Activated naive CD4-positive, alpha-beta T cell treated with anti-CD3 and anti-CD28 coated beads, Interleukin-2, amount 50 U/mL, for 72 hours (primary cell): ENCODE results near the gene FBXL19. TPM values are rescaled to one million over a fixed set of nuclear protein-coding genes. Genes with fewer than 3 reads are reported as not detected.

Source experiments
- ATAC-seq, 2 donors: fragments of 150-1000 bp; cut with Tn5 transposase; 2 replicates each; pipeline ENCODE4 v1.10.0; 2021; ENCODE audit warnings: mild to moderate bottlenecking in 2 of 2, moderate library complexity in 2 of 2
- DNase-seq, 2 donors: peaks; one replicate each; pipeline ENCODE4 v3.0.0; 2021 to 2022; ENCODE audit warnings: low spot score in 2 of 2
- H3K27ac Mint-ChIP-seq, 2 donors: one replicate each; pipeline ENCODE4 v1.8.0; 2022; ENCODE audit warnings: mild to moderate bottlenecking in 2 of 2, mixed read lengths in 2 of 2
- H3K36me3 Mint-ChIP-seq, 2 donors: one replicate each; pipeline ENCODE4 v1.8.0; 2022; ENCODE audit warnings: mixed read lengths in 2 of 2
- H3K9me3 Mint-ChIP-seq, 2 donors: one replicate each; pipeline ENCODE4 v1.8.0; 2022; ENCODE audit warnings: mixed read lengths in 2 of 2
- total RNA-seq, 2 donors: library from RNA; stranded (reverse); gene quantifications; one replicate each; pipeline ENCODE4 v1.2.3, GENCODE V29; 2022

FBXL19 gene
- total RNA-seq, 2 donors from 2014 or later, result 24.4 to 36.4 TPM

GRCh38 chr16:30996985-30997724 lies 73.8 kb downstream of the FBXL19 start:
- ATAC-seq (peak; percentile 79 to 92), DNase-seq (peak; percentile 66 to 77)
- H3K9me3 Mint-ChIP-seq, result no peaks in the 10 kb centered on the region
- peak overlapping the region in 1 of 2 donors; percentile 85 for H3K27ac Mint-ChIP-seq
- no peaks in the 10 kb centered on the region for H3K36me3 Mint-ChIP-seq

- no peaks in the 10 kb centered on the region for H3K36me3 Mint-ChIP-seq
- DNase-seq (no peak), ATAC-seq (no peak)
- no peak overlapping the region for H3K27ac Mint-ChIP-seq
- no peaks in the 10 kb centered on the region for H3K9me3 Mint-ChIP-seq
Observed at GRCh38 chr16:30997725-30998711, 74.6 kb downstream of the FBXL19 start.

Other genes starting within 250 kb of the FBXL19 start
- 10 to 100 TPM; 61.6 to 76.8 TPM for gene SRCAP, start 224.4 kb upstream of the FBXL19 start, total RNA-seq
- 10 to 100 TPM; 32.9 to 61.9 TPM for gene PHKG2, start 175.1 kb upstream of the FBXL19 start, total RNA-seq
- 1 to 10 TPM; 2.6 to 3.6 TPM for gene CFAP119, start 161.5 kb upstream of the FBXL19 start, total RNA-seq
- 10 to 100 TPM; 68.9 to 74.4 TPM for gene RNF40, start 161.2 kb upstream of the FBXL19 start, total RNA-seq
- gene ZNF629, start 136.4 kb upstream of the FBXL19 start, total RNA-seq, result 1 to 10 TPM in 1 of 2 donors, under 1 TPM in 1; 0.16 to 3.6 TPM
- gene BCL7C, start 29.5 kb upstream of the FBXL19 start, total RNA-seq, result 10 to 100 TPM; 27.3 to 45.9 TPM
- gene CTF1, start 27.0 kb upstream of the FBXL19 start, total RNA-seq, result under 1 TPM; 0.29 to 0.96 TPM
- gene ORAI3, start 25.5 kb downstream of the FBXL19 start, total RNA-seq, result 10 to 100 TPM in 1 of 2 donors, 1 to 10 TPM in 1; 7.3 to 17.1 TPM
- 10 to 100 TPM; 24.5 to 34.1 TPM for gene SETD1A, start 34.2 kb downstream of the FBXL19 start, total RNA-seq
- 1 to 10 TPM; 4.1 to 9.2 TPM for gene HSD3B7, start 61.6 kb downstream of the FBXL19 start, total RNA-seq
- gene STX1B, start 87.1 kb downstream of the FBXL19 start, total RNA-seq, result 1 to 10 TPM in 1 of 2 donors, under 1 TPM in 1; 0.87 to 4.5 TPM
- gene STX4, start 110.0 kb downstream of the FBXL19 start, total RNA-seq, result 10 to 100 TPM; 63.4 to 66.1 TPM
- gene ZNF668, start 150.7 kb downstream of the FBXL19 start, total RNA-seq, result 10 to 100 TPM; 14.5 to 32.7 TPM
- 10 to 100 TPM; 20.2 to 35.6 TPM for gene ZNF646, start 150.8 kb downstream of the FBXL19 start, total RNA-seq
- 10 to 100 TPM in 1 of 2 donors, 1 to 10 TPM in 1; 7.4 to 12.1 TPM for gene PRSS53, start 165.4 kb downstream of the FBXL19 start, total RNA-seq
- 10 to 100 TPM; 41.4 to 91.4 TPM for gene VKORC1, start 171.2 kb downstream of the FBXL19 start, total RNA-seq
- 10 to 100 TPM; 18.3 to 61.0 TPM for gene BCKDK, start 184.8 kb downstream of the FBXL19 start, total RNA-seq
- gene KAT8, start 194.1 kb downstream of the FBXL19 start, total RNA-seq, result 10 to 100 TPM; 57.8 to 88.5 TPM
- not detected for gene PRSS8, start 212.2 kb downstream of the FBXL19 start, total RNA-seq
- 1 to 10 TPM; 1.0 to 1.1 TPM for gene PRSS36, start 226.5 kb downstream of the FBXL19 start, total RNA-seq